SKM-1 treated with dmso at 0.1 percent for 144 hours (cell line): ENCODE measurements around the gene ILRUN.
"Not testable (repeated sequence)": the region's sequence is repeated elsewhere in the genome, so short reads cannot be mapped to it uniquely, and the experiment has no call there.

ENCODE experiments used
- DNase-seq: peaks from one replicate; lab custom pipeline; 2025; ENCODE audit not compliant: unreplicated experiment; lab: John Stamatoyannopoulos, UW

ILRUN gene

GRCh38 chr6:34697904-34698559, 1.5 kb upstream of the ILRUN start:
- DNase-seq: no peak

GRCh38 chr6:34697544-34697836, 923 bp upstream of the ILRUN start:
- DNase-seq: no peak

GRCh38 chr6:34696189-34696738, 303 bp downstream of the ILRUN start:
- no peak for DNase-seq

GRCh38 chr6:34695729-34696188, 808 bp downstream of the ILRUN start:
- no peak for DNase-seq

- DNase-seq: no peak
Measured at GRCh38 chr6:34692280-34692679, 4.3 kb downstream of the ILRUN start.

GRCh38 chr6:34689742-34690141, 6.8 kb downstream of the ILRUN start:
- DNase-seq: no peak

- DNase-seq: no peak
Measured at GRCh38 chr6:34688956-34689355, 7.6 kb downstream of the ILRUN start.

- DNase-seq: no peak
Measured at GRCh38 chr6:34684919-34685318, 11.6 kb downstream of the ILRUN start.

GRCh38 chr6:34684364-34684763, 12.2 kb downstream of the ILRUN start:
- DNase-seq: no peak

GRCh38 chr6:34680802-34681515, 15.6 kb downstream of the ILRUN start:
- no peak for DNase-seq

GRCh38 chr6:34680313-34680712, 16.3 kb downstream of the ILRUN start:
- not testable (repeated sequence) for DNase-seq

- DNase-seq: no peak
Measured at GRCh38 chr6:34679552-34680253, 16.9 kb downstream of the ILRUN start.

- DNase-seq: no peak
Measured at GRCh38 chr6:34676140-34676539, 20.4 kb downstream of the ILRUN start.

GRCh38 chr6:34674930-34675329, 21.6 kb downstream of the ILRUN start:
- not testable (repeated sequence) for DNase-seq

- DNase-seq: no peak
Measured at GRCh38 chr6:34674268-34674639, 22.3 kb downstream of the ILRUN start.

- no peak for DNase-seq
Measured at GRCh38 chr6:34673064-34673463, 23.5 kb downstream of the ILRUN start.

GRCh38 chr6:34672657-34673043, 23.9 kb downstream of the ILRUN start:
- no peak for DNase-seq

GRCh38 chr6:34671801-34672656, 24.5 kb downstream of the ILRUN start:
- no peak for DNase-seq

GRCh38 chr6:34671367-34671766, 25.2 kb downstream of the ILRUN start:
- no peak for DNase-seq

- not testable (repeated sequence) for DNase-seq
Measured at GRCh38 chr6:34668799-34669198, 27.8 kb downstream of the ILRUN start.
